OCI-LY7 (cell line): ENCODE data around the gene ELK3.

Experiments
- CTCF ChIP-seq: fragments of 200-600 bp; sonication (generic); conservative IDR thresholded peaks from 2 replicates; pipeline ENCODE4 v1.5.1; 2014; ENCODE audit warnings: mild to moderate bottlenecking, antibody characterized with exemption, low read length, moderate library complexity, mixed read lengths
- EZH2phosphoT487 ChIP-seq: fragments of 200-600 bp; sonication (generic); IDR thresholded peaks from 2 replicates; pipeline ENCODE4 v1.6.1; 2018; ENCODE audit warnings: low read depth, borderline replicate concordance, mild to moderate bottlenecking, mixed run types, antibody characterized with exemption, low read length, moderate library complexity, mixed read lengths

GRCh38 chr12:96294831-96295230, 100.7 kb downstream of the ELK3 start:
- no peak for TF ChIP-seq CTCF
- TF ChIP-seq EZH2phosphoT487: no peak
